Memory B cell (primary cell): Measurements from ENCODE around the gene MYRF.

ENCODE experiments used
- ATAC-seq: fragments of 150-1000 bp; cut with Tn5 transposase; 2 replicates; pipeline ENCODE4 v1.10.0; 2021; ENCODE audit warnings: low read depth, mild to moderate bottlenecking, moderate library complexity
- DNase-seq, 2 donors: peaks; one replicate each; pipeline ENCODE4 v3.0.0; 2022; ENCODE audit warnings: low spot score in 2 of 2
- H3K27ac Mint-ChIP-seq: one replicate; pipeline ENCODE4 v1.8.0; 2022; ENCODE audit warnings: mild to moderate bottlenecking, moderate library complexity, mixed read lengths
- H3K27me3 Mint-ChIP-seq: one replicate; pipeline ENCODE4 v1.8.0; 2022; ENCODE audit warnings: mixed read lengths
- H3K36me3 Mint-ChIP-seq: one replicate; pipeline ENCODE4 v1.8.0; 2022; ENCODE audit warnings: mild to moderate bottlenecking, mixed read lengths
- H3K4me1 Mint-ChIP-seq: one replicate; pipeline ENCODE4 v1.8.0; 2022; ENCODE audit warnings: mixed read lengths
- H3K4me3 Mint-ChIP-seq: one replicate; pipeline ENCODE4 v1.8.0; 2022; ENCODE audit warnings: mild to moderate bottlenecking, moderate library complexity, mixed read lengths
- H3K9me3 Mint-ChIP-seq: one replicate; pipeline ENCODE4 v1.8.0; 2022; ENCODE audit warnings: mixed read lengths

The MYRF gene

GRCh38 chr11:61752117-61752924 lies at the start of gene MYRF:
Gene MYRF, plus strand, starts transcription at chr11:61752636. Its CDS starts 109 bp downstream, at chr11:61752745.
- DNase-seq (peak; percentile 39 to 68), ATAC-seq (peak; percentile 91)
- H3K27me3 Mint-ChIP-seq, result peaks cover 24% of the 10 kb centered on the region
- H3K27ac Mint-ChIP-seq, result no peak within 1 kb of the TSS
- peaks cover 3% of the 10 kb centered on the region for H3K36me3 Mint-ChIP-seq
- no peaks in the 10 kb centered on the region for H3K9me3 Mint-ChIP-seq
- peak within 1 kb of the TSS; percentile 85 for H3K4me3 Mint-ChIP-seq
- peaks cover 16% of the 10 kb centered on the region for H3K4me1 Mint-ChIP-seq

- H3K36me3 Mint-ChIP-seq, result no peaks in the 10 kb centered on the region
- DNase-seq (no peak), ATAC-seq (no peak)
- H3K4me3 Mint-ChIP-seq, result no peak overlapping the region
- no peaks in the 10 kb centered on the region for H3K9me3 Mint-ChIP-seq
- H3K4me1 Mint-ChIP-seq, result peaks cover 7% of the 10 kb centered on the region
- H3K27me3 Mint-ChIP-seq, result peaks cover 20% of the 10 kb centered on the region
- H3K27ac Mint-ChIP-seq, result no peak overlapping the region
These were observed 49.6 kb upstream of the MYRF start for GRCh38 chr11:61702701-61703312.

- Mint-ChIP-seq H3K4me1 (peaks cover 7% of the 10 kb centered on the region), H3K36me3 (no peaks in the 10 kb centered on the region), H3K27me3 (peaks cover 20% of the 10 kb centered on the region), H3K27ac (no peak overlapping the region), H3K4me3 (no peak overlapping the region), H3K9me3 (no peaks in the 10 kb centered on the region)
- no peak for ATAC-seq
- no peak for DNase-seq
These were observed 47.6 kb upstream of the MYRF start for GRCh38 chr11:61704838-61705237.

GRCh38 chr11:61706452-61707400 lies 45.7 kb upstream of the MYRF start:
- DNase-seq (no peak), ATAC-seq (no peak)
- Mint-ChIP-seq H3K4me3 (no peak overlapping the region), H3K9me3 (no peaks in the 10 kb centered on the region), H3K36me3 (no peaks in the 10 kb centered on the region), H3K27ac (no peak overlapping the region), H3K4me1 (peaks cover 7% of the 10 kb centered on the region), H3K27me3 (peaks cover 22% of the 10 kb centered on the region)

- no peaks in the 10 kb centered on the region for H3K9me3 Mint-ChIP-seq
- H3K36me3 Mint-ChIP-seq, result no peaks in the 10 kb centered on the region
- ATAC-seq (no peak), DNase-seq (no peak)
- H3K4me3 Mint-ChIP-seq, result no peak overlapping the region
- H3K27ac Mint-ChIP-seq, result no peak overlapping the region
- peaks cover 7% of the 10 kb centered on the region for H3K4me1 Mint-ChIP-seq
- H3K27me3 Mint-ChIP-seq, result peaks cover 21% of the 10 kb centered on the region
These were observed 44.9 kb upstream of the MYRF start for GRCh38 chr11:61707574-61707973.

GRCh38 chr11:61709110-61709509 lies 43.3 kb upstream of the MYRF start:
- DNase-seq (no peak), ATAC-seq (no peak)
- Mint-ChIP-seq H3K27ac (no peak overlapping the region), H3K4me3 (no peak overlapping the region), H3K36me3 (no peaks in the 10 kb centered on the region), H3K4me1 (no peaks in the 10 kb centered on the region), H3K27me3 (peaks cover 13% of the 10 kb centered on the region), H3K9me3 (no peaks in the 10 kb centered on the region)

GRCh38 chr11:61709572-61709971 lies 42.9 kb upstream of the MYRF start:
- DNase-seq, result no peak
- no peak overlapping the region for H3K4me3 Mint-ChIP-seq
- H3K9me3 Mint-ChIP-seq, result no peaks in the 10 kb centered on the region
- peaks cover 12% of the 10 kb centered on the region for H3K27me3 Mint-ChIP-seq
- H3K27ac Mint-ChIP-seq, result no peak overlapping the region
- H3K4me1 Mint-ChIP-seq, result no peaks in the 10 kb centered on the region
- no peak for ATAC-seq
- no peaks in the 10 kb centered on the region for H3K36me3 Mint-ChIP-seq

GRCh38 chr11:61710019-61710418 lies 42.4 kb upstream of the MYRF start:
- Mint-ChIP-seq H3K9me3 (no peaks in the 10 kb centered on the region), H3K27me3 (peaks cover 15% of the 10 kb centered on the region), H3K4me3 (no peak overlapping the region), H3K27ac (no peak overlapping the region), H3K36me3 (no peaks in the 10 kb centered on the region), H3K4me1 (no peaks in the 10 kb centered on the region)
- no peak for ATAC-seq
- DNase-seq, result no peak

GRCh38 chr11:61711037-61711436 lies 41.4 kb upstream of the MYRF start:
- Mint-ChIP-seq H3K9me3 (no peaks in the 10 kb centered on the region), H3K36me3 (no peaks in the 10 kb centered on the region), H3K4me1 (no peaks in the 10 kb centered on the region), H3K27ac (no peak overlapping the region), H3K4me3 (no peak overlapping the region), H3K27me3 (peaks cover 11% of the 10 kb centered on the region)
- ATAC-seq (no peak), DNase-seq (no peak)

- H3K4me3 Mint-ChIP-seq, result no peak overlapping the region
- H3K27me3 Mint-ChIP-seq, result peaks cover 14% of the 10 kb centered on the region
- H3K4me1 Mint-ChIP-seq, result no peaks in the 10 kb centered on the region
- ATAC-seq (no peak), DNase-seq (no peak)
- H3K36me3 Mint-ChIP-seq, result no peaks in the 10 kb centered on the region
- no peak overlapping the region for H3K27ac Mint-ChIP-seq
- no peaks in the 10 kb centered on the region for H3K9me3 Mint-ChIP-seq
These were observed 40.9 kb upstream of the MYRF start for GRCh38 chr11:61711498-61711897.

GRCh38 chr11:61712314-61712713 lies 40.1 kb upstream of the MYRF start:
- DNase-seq, result no peak
- H3K27me3 Mint-ChIP-seq, result peaks cover 13% of the 10 kb centered on the region
- no peak overlapping the region for H3K27ac Mint-ChIP-seq
- H3K4me3 Mint-ChIP-seq, result no peak overlapping the region
- H3K4me1 Mint-ChIP-seq, result no peaks in the 10 kb centered on the region
- H3K36me3 Mint-ChIP-seq, result no peaks in the 10 kb centered on the region
- no peak for ATAC-seq
- no peaks in the 10 kb centered on the region for H3K9me3 Mint-ChIP-seq

- Mint-ChIP-seq H3K4me3 (no peak overlapping the region), H3K27ac (no peak overlapping the region), H3K4me1 (no peaks in the 10 kb centered on the region), H3K36me3 (no peaks in the 10 kb centered on the region), H3K9me3 (no peaks in the 10 kb centered on the region), H3K27me3 (peaks cover 12% of the 10 kb centered on the region)
- DNase-seq (no peak), ATAC-seq (no peak)
These were observed 39.6 kb upstream of the MYRF start for GRCh38 chr11:61712846-61713245.

GRCh38 chr11:61713464-61713863 lies 39.0 kb upstream of the MYRF start:
- DNase-seq, result no peak
- Mint-ChIP-seq H3K4me3 (no peak overlapping the region), H3K27me3 (peaks cover 13% of the 10 kb centered on the region), H3K27ac (no peak overlapping the region), H3K4me1 (peaks cover under 1% of the 10 kb centered on the region), H3K36me3 (no peaks in the 10 kb centered on the region), H3K9me3 (no peaks in the 10 kb centered on the region)
- ATAC-seq, result no peak

GRCh38 chr11:61713906-61714305 lies 38.5 kb upstream of the MYRF start:
- ATAC-seq (no peak), DNase-seq (no peak)
- Mint-ChIP-seq H3K4me1 (peaks cover 2% of the 10 kb centered on the region), H3K36me3 (no peaks in the 10 kb centered on the region), H3K4me3 (no peak overlapping the region), H3K27ac (no peak overlapping the region), H3K27me3 (peaks cover 14% of the 10 kb centered on the region), H3K9me3 (no peaks in the 10 kb centered on the region)
